ENCODE data around the gene CCDC6.

The CCDC6 gene

GRCh38 chr10:59844436-59844835 is 61.9 kb downstream of the CCDC6 start:
- no peak for DNase-seq

DNA sequence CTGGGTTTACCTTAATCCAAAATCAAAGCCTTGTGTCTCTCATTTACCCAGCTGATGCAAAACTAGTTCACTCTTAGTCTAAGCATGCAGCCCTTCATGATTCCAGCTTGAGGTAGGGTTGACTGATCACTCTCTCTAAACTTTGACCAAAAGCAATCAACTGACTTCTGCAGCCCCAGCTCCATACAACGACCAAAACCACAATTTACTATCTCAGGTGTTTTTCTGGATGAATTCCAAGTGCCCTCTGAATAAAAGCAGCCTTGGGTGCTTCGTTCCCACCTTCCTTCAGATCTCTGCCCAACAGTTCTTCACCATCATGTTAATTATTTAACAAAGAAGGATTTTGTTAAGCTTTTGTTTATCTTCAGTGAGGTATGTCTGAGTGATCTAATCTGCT is 62.6 kb downstream of the CCDC6 start:
- DNase-seq = no peak

GRCh38 chr10:59839576-59839975 is 66.8 kb downstream of the CCDC6 start:
- no peak for DNase-seq

DNA sequence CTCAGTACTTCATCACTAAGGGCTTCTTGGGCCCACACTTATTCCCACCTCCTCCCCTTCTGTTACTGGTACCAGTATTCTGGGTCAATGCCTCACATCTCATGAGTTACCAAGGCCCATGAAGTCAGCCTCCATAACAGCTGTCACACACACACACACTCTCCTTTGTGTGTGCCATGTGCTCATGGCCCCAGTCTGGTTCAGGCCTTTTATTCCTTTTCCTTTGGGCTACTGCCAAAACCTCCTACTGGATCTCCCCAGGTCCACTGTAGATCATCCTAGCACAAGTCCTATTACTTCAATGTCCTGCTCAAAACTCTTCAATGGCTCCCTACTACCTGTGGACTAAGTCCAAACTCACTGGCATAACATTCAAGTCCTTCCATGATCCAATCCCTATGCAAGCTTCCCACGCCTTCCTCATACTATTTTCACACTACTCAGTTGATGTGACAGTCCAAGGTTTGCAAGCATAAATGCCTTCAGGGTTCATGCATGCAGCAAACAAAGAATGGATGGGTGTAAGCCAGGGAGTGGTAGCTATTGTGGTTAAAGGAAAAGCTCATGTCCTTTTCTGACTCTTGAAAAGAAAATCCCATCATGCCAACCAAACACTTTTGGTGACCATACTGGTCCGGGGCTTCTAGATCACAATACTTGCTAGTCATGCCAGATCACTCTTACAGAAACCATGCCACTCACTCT is 68.1 kb downstream of the CCDC6 start:
- DNase-seq = no peak

- DNase-seq = no peak
Measured at GRCh38 chr10:59833810-59834209, 72.5 kb downstream of the CCDC6 start.

DNA sequence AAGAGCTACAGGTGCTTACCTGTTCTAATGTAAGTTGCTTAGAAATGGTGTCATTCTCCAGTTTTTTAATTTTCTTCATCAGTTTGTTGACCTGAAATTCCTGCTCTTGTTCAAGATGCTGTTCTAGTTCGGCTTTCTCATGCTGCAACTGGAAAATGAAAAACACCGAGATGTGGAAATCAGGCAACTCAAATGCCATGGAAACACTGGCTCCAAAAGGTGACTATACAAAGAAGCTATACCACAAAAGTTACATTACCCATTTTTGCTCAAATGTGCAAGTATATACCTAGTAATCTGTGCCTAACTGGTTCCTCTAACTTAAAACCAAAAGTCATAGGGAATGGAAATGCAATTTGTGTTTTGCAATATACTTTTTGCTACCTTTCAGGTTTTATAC is 73.8 kb downstream of the CCDC6 start:
- DNase-seq = no peak

DNA sequence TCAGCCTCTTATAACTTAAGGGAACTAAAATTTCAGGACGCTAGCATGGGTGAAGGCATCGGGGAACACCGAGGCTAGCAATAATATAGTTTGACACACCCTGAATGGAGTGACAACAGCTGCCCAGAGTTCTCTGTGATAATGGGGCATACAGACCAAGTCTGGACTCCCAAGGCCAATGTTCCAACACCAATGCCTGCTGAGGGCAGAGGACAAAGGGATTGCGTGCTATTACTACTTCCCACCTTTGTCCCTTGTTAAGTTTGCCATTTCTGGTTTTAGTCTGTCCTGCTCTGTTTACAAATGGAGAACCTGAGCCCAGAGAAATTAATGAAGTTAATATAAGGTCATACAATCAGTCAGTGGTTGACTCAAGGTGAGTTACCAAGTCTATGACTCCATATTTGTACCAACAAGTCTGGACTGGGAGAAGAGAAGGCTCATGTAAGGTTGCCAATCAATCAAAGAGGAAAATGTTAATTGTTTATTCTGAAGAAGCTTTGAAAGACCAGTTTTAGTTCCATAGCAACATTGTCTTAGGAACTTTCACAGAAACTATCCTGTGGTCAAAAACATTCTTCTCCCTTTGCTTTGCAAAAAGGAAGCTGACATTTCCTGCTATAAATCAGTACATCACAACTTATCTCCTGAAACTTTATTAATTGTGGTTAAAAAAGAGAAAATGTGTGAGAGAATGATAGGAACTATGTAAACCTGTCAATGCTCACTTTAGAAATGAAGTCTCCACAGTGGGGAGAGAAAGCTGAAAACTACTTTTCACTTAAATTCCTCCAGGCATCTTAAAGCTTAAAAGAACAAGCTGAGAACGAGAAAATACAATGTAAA is 74.5 kb downstream of the CCDC6 start:
- DNase-seq = no peak

GRCh38 chr10:59830601-59831259 is 75.6 kb downstream of the CCDC6 start:
- peak; percentile 22 to 48 for DNase-seq

- DNase-seq = no peak
Measured at GRCh38 chr10:59829601-59830000, 76.8 kb downstream of the CCDC6 start.

GRCh38 chr10:59829024-59829423 is 77.3 kb downstream of the CCDC6 start:
- no peak for DNase-seq

DNA sequence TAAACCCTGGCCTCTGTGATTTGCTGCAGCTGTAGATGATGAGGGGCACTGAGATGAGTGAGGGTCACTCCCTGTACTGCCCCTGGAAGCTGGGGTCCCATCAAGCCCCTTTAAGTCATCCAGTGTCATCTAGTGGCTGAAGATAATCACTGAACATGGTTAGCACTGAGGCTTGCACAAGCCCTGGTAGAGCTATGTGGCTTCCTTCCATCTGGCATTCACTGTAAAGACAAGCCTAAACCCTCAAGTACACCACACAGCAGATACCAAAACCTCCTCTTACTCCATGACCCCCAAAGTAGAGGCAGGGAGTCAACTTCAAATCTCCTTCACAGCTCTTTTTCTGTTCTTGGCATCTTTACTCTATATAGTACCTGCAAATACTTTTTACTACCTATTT is 80.4 kb downstream of the CCDC6 start:
- no peak for DNase-seq

GRCh38 chr10:59823751-59824150 is 82.6 kb downstream of the CCDC6 start:
- DNase-seq = no peak

DNA sequence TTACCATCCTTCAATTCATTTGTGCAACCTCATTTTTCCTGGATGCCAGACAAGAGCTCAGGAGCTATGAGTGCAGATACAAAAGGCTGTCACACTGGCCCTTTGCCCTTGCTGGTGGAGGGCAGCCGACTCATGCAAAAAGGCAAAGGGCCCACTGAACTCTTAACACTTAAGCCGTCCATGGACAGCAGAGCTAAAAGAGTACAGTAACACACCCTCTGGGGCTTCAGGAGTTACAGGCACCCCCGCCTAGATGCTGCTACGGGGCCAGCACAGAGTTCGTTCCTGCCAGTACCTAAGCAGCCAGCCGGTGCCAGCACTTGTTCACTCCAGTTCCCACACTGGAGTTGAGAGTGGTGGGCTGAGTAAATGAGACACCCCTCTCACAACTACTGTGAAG is 83.2 kb downstream of the CCDC6 start:
- DNase-seq = no peak

DNA sequence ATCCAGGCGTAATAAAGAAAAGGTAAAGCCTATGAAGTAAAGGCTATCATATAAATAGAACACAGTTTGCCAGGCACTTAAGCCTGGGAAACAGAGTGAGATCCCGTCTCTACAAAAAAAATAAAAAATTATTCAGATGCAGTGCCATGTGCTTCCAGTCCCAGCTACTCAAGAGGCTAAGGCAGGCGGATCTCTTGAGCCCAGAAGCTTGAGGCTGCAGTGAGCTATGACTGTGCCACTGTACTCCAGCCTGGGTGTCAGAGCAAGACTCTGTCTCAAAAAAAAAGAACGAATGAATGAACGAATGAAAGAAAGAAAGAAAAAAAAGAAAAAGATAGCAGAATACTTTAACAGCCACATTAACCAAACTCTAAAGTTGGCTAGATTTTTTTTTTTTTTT is 85.9 kb downstream of the CCDC6 start:
- no peak for DNase-seq

DNA sequence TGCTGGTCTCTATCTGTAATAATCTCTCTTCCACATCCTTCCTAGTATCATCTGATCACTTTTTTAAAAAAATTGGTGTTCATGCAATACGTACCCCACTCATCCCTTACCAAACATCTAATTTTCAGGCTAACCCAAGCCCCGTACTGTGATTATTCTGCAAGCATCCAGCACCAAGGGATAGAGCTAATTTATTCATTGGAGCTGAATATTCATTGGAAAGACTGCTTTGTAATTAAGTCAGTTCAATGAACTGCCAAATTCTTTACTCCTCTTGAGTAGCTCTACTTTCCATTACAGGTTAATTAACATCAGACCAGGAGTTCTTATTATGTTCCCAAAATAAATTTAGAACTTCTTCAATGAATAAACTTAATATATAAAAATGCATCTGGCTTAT is 86.7 kb downstream of the CCDC6 start:
- DNase-seq = no peak

- DNase-seq = no peak
Measured at GRCh38 chr10:59819265-59819664, 87.1 kb downstream of the CCDC6 start.

DNA sequence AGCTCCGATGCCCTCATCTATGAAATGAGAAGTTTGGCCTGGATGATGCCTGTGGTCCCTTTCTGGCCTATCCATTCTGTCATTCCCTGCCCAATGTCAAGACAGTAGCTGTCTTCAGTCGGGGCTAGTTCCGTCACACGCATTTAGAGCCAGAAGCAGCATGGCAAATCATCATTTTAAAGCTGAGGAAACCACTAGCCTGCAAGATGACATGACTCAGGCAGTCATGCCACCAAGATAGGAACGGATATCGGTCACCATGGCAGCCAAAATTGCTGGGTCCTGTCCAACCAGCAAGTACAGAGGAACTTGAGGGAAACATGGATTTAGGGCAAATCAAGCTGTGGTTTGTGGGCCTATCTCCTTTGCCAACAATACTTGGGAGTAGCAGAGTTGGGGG is 88.6 kb downstream of the CCDC6 start:
- no peak for DNase-seq

DNA sequence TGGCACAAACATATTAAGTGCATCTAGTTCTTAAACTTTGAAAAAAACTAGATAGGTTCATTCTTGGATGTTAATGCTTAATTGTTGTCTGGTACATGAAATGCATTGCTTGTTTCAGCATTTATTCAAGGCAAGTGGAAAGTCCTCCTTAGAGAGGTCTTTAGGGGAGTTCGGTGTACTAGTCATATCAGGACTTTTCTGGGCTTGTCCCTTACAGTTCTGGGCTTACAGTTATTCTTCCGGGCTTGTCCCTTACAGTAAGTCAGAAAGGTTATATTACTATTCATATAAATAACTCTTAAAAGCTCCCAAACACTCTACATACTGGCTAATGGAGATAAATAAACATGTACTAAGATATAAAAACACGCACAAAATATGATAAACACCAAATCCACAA is 91.5 kb downstream of the CCDC6 start:
- DNase-seq = no peak

- no peak for DNase-seq
Measured at GRCh38 chr10:59812519-59813122, 93.7 kb downstream of the CCDC6 start.

- no peak for DNase-seq
Measured at GRCh38 chr10:59809644-59809974, 96.7 kb downstream of the CCDC6 start.

DNA sequence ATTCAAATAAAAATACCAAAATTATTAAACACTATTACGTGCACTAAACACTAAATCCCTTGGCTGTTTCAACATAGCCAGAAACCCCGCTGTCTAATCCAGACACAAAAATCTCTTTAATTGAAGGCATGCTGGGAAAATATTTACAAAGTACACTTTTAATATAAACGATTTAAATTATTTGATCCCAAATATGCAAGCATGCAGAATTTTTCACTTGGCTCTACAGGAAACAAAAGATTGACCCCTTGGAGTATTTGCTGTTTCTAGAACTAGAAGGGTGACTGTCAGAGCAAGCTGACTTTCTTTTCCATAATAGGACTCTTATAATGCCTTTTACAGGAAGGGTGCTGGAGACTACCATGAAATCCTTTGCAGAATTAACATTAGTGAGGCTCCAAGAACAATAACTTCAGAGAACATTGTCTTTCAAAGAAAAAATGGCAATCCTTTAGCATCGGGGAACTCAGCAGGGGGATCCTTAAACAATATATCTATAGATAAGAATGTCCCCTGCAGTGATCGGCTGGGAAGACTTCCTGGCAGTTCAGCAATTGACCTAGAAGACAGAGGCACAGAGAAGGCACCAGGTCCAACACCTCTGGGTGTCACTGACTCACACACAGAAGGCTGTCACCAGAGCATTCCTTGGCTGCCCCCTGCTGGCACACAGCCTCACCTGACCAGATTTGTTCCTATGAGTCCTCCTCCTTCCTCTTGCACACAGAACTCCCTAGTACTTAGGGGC is 97.3 kb downstream of the CCDC6 start:
- peak; percentile 1 to 60 for DNase-seq

DNA sequence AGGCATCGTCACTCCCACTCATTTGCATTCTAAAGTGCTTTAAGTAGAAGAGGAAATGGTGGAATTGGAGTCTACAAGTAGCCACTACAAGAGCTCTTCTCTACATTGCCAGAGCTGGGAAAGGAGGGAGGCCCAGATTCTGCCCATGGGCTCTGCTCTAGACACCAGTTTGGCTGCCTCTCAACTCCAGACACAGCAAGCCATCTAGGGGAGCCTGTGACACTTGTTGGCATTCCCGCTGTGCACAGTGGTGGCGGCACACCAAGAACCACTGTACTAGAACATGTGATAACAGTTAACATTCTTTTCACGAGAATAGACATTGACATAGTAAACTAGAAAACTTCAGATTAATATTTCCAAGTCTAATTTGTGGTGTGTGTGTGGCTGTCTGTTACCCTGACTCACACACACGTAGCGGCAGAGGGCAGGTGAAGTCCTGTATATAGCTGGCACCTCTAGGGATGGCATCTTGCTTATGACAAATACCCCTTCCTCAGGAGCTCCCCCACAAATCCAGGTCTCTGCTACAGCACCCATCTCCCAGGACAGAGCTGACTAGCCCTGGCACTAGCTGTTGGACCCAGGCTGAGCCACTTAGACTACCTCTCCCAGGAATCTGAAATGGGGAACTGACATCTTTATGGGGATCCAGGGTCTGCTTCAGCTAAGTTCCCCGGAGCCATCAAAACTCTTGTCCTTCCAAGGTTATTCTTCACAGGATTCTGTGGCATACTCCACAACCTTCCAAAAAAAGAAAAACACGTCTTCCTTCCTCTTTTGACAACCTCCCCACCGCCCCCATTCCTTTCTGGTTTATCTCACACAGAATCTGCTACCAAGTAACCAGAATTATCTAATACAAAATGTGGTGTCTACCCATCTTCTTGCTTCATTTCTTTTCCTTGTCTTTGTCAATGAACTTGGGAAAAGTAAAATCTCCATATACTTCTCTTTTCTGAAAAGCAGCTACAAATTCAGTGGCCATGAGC is 98.4 kb downstream of the CCDC6 start:
- no peak for DNase-seq

Data from NCI-H526 (cell line).